Panc1 (cell line): ENCODE data around the gene KCNAB2. TPM values are rescaled to one million over a fixed set of nuclear protein-coding genes. Genes with fewer than 3 reads are reported as not detected.

ENCODE experiments used
- ATAC-seq: fragments of 200-7000 bp; cut with Tn5 transposase; 2 replicates; pipeline ENCODE4 v1.9.1; 2020; ENCODE audit warnings: mild to moderate bottlenecking, moderate library complexity
- BruUV-seq: library from RNA; stranded (reverse); fragments of 400-500 nt; replicated peaks from 2 replicates; lab custom pipeline; 2021; lab: Mats Ljungman, UMichigan
- CTCF ChIA-PET: fragments of 300-600 bp; sonication (Branson Sonifier 250); formaldehyde crosslinking; loops from one replicate; lab custom pipeline; 2022; ENCODE audit warnings: antibody characterized with exemption; lab: Charles Lee
- POLR2A ChIA-PET: fragments of 300-600 bp; sonication (Branson Sonifier 250); formaldehyde crosslinking; loops from one replicate; lab custom pipeline; 2022; ENCODE audit warnings: antibody characterized with exemption; lab: Charles Lee
- DNase-seq: peaks from one replicate; pipeline ENCODE4 v3.0.0-alpha.2; 2010; ENCODE audit warnings: low read depth, low spot score
- H3K27ac ChIP-seq: 2 replicates; pipeline ENCODE4 v1.5.1; 2011; ENCODE audit warnings: mild to moderate bottlenecking, low read length, inconsistent platforms
- H3K27me3 ChIP-seq: fragments of 200-500 bp; sonication (Bioruptor generic); 2 replicates; pipeline ENCODE4 v1.6.0; 2014; ENCODE audit warnings: low read length, inconsistent platforms; ENCODE audit not compliant: control insufficient read depth, insufficient read depth
- H3K36me3 ChIP-seq: fragments of 200-500 bp; sonication (Bioruptor generic); 2 replicates; pipeline ENCODE4 v1.5.1; 2014; ENCODE audit warnings: inconsistent platforms, mild to moderate bottlenecking, low read length, moderate library complexity; ENCODE audit not compliant: control insufficient read depth, insufficient read depth
- H3K4me1 ChIP-seq: 2 replicates; pipeline ENCODE4 v1.5.1; 2011; ENCODE audit warnings: inconsistent platforms, mild to moderate bottlenecking, low read length, moderate library complexity; ENCODE audit not compliant: control insufficient read depth, insufficient read depth
- H3K4me3 ChIP-seq, 2 experiments: 2 replicates each; pipeline ENCODE4 v1.5.1; 2011 to 2012; ENCODE audit warnings: low read depth in 2 of 2, low read length in 2 of 2, mild to moderate bottlenecking in 2 of 2, inconsistent platforms in 1 of 2, moderate library complexity in 1 of 2
- H3K9me3 ChIP-seq: fragments of 200-500 bp; sonication (Bioruptor generic); 2 replicates; pipeline ENCODE4 v1.5.1; 2014; ENCODE audit warnings: low read depth, mild to moderate bottlenecking, inconsistent platforms, low read length, moderate library complexity; ENCODE audit not compliant: control insufficient read depth, insufficient read depth
- POLR2AphosphoS5 ChIP-seq: IDR thresholded peaks from 2 replicates; pipeline ENCODE4 v1.6.1; 2012; ENCODE audit warnings: mild to moderate bottlenecking, low read depth, low read length, moderate library complexity
- REST ChIP-seq, 2 experiments: IDR thresholded peaks; 2 replicates each; pipeline ENCODE4 v1.6.1; 2011 to 2012; ENCODE audit warnings: low read depth in 2 of 2, control low read depth in 1 of 2, low read length in 1 of 2, mild to moderate bottlenecking in 1 of 2, moderate library complexity in 1 of 2; ENCODE audit not compliant: insufficient read depth in 1 of 2
- SIN3A ChIP-seq: IDR thresholded peaks from 2 replicates; pipeline ENCODE4 v1.6.1; 2012; ENCODE audit warnings: low read depth, mild to moderate bottlenecking, low read length, moderate library complexity, borderline replicate concordance; ENCODE audit not compliant: insufficient read depth
- TCF7L2 ChIP-seq: IDR thresholded peaks from 2 replicates; pipeline ENCODE4 v1.6.1; 2011; ENCODE audit warnings: mild to moderate bottlenecking, low read depth, low read length, inconsistent platforms
- in situ Hi-C: cut with HindIII; loops from 2 replicates; pipeline ENCODE4 v1.10.0; 2016; ENCODE audit warnings: low sequenced_read_pairs, low pct_unique_long_range_greater_than_20kb
- intact Hi-C: fragments of 100-400 bp; cut with micrococcal nuclease; formaldehyde crosslinking; loops from one replicate; pipeline ENCODE4 v1.10.0; 2022; ENCODE audit not compliant: unreplicated experiment
- total RNA-seq: library from RNA; stranded (reverse); gene quantifications from one replicate; pipeline ENCODE4 v1.2.1, GENCODE V29; 2021; ENCODE audit not compliant: unreplicated experiment
- TF ChIP-seq, protein P1 (sequence below): fragments of 450-650 bp; IDR thresholded peaks from 2 replicates; pipeline ENCODE4 v1.5.1; 2017; ENCODE audit warnings: mild to moderate bottlenecking

The KCNAB2 gene
- total RNA-seq, 1 experiment from 2014 or later: 27.6 TPM

GRCh38 chr1:6136516-6137220 lies 91.0 kb downstream of the KCNAB2 start:
- no peaks in the 10 kb centered on the region for H3K27me3 ChIP-seq
- DNase-seq: no peak
- peaks cover 2% of the 10 kb centered on the region; the same call in 1 of the 2 replicates for H3K36me3 ChIP-seq
- TF ChIP-seq TCF7L2: no peak
- TF ChIP-seq POLR2AphosphoS5: no peak
- TF ChIP-seq, protein P1, sequence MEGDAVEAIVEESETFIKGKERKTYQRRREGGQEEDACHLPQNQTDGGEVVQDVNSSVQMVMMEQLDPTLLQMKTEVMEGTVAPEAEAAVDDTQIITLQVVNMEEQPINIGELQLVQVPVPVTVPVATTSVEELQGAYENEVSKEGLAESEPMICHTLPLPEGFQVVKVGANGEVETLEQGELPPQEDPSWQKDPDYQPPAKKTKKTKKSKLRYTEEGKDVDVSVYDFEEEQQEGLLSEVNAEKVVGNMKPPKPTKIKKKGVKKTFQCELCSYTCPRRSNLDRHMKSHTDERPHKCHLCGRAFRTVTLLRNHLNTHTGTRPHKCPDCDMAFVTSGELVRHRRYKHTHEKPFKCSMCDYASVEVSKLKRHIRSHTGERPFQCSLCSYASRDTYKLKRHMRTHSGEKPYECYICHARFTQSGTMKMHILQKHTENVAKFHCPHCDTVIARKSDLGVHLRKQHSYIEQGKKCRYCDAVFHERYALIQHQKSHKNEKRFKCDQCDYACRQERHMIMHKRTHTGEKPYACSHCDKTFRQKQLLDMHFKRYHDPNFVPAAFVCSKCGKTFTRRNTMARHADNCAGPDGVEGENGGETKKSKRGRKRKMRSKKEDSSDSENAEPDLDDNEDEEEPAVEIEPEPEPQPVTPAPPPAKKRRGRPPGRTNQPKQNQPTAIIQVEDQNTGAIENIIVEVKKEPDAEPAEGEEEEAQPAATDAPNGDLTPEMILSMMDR: no peak
- TF ChIP-seq SIN3A: no peak
- no peak for TF ChIP-seq REST (IDR thresholded peaks at IDR 0.05; ENCODE audit: insufficient read depth in 1 of 2, low read depth in 2 of 2, low read length in 1 of 2)
- H3K4me3 ChIP-seq: no peak overlapping the region
- in situ Hi-C loops (no loop called here), intact Hi-C loops (no loop called here)
- no peak for ATAC-seq
- H3K9me3 ChIP-seq: no peaks in the 10 kb centered on the region
- BruUV-seq: no TSS peak
- no peaks in the 10 kb centered on the region for H3K4me1 ChIP-seq
- CTCF ChIA-PET: no interaction called here
- POLR2A ChIA-PET: no interaction called here
- H3K27ac ChIP-seq: no peak overlapping the region

DNA sequence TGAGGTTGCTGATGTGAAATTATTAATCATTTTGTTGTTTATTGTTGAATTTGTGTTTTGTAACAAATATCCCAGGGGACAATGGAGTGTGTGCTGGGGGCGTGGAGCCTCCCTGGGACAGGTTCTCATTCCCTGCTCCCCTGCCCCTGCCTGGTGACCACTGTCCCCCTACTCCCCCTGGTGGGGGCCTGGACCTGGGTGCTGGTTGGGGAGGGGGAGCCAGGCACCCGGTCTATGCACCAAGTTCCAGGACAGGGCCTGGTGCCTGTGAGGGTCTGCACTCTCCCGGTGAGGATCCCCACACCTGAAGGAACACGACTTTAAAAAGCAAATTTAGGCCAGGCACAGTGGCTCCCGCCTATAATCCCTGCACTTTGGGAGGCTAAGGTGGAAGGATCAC lies 92.1 kb downstream of the KCNAB2 start:
- no TSS peak for BruUV-seq
- POLR2A ChIA-PET: no interaction called here
- H3K4me3 ChIP-seq: no peak overlapping the region

More for the DNA sequence above, 92.1 kb downstream of the KCNAB2 start:
- Histone ChIP-seq H3K36me3 (peaks cover 5% of the 10 kb centered on the region; the same call in 1 of the 2 replicates), H3K27ac (no peak overlapping the region), H3K27me3 (no peaks in the 10 kb centered on the region), H3K9me3 (no peaks in the 10 kb centered on the region), H3K4me1 (no peaks in the 10 kb centered on the region)
- no peak for ATAC-seq
- in situ Hi-C loops (no loop called here), intact Hi-C loops (no loop called here)
- CTCF ChIA-PET: interaction anchor here (0.7 kb wide), 1 partner anchor 70 kb away, joined by 3 read pairs; no protein-coding TSS in a partner anchor
- no peak for DNase-seq
- no peak for TF ChIP-seq POLR2AphosphoS5
- TF ChIP-seq, protein P1: no peak
- TF ChIP-seq TCF7L2: no peak
- TF ChIP-seq REST (IDR thresholded peaks at IDR 0.05; ENCODE audit: insufficient read depth in 1 of 2, low read depth in 2 of 2, low read length in 1 of 2): no peak
- TF ChIP-seq SIN3A: no peak
